ENCODE results near the gene PRR11.

DNA sequence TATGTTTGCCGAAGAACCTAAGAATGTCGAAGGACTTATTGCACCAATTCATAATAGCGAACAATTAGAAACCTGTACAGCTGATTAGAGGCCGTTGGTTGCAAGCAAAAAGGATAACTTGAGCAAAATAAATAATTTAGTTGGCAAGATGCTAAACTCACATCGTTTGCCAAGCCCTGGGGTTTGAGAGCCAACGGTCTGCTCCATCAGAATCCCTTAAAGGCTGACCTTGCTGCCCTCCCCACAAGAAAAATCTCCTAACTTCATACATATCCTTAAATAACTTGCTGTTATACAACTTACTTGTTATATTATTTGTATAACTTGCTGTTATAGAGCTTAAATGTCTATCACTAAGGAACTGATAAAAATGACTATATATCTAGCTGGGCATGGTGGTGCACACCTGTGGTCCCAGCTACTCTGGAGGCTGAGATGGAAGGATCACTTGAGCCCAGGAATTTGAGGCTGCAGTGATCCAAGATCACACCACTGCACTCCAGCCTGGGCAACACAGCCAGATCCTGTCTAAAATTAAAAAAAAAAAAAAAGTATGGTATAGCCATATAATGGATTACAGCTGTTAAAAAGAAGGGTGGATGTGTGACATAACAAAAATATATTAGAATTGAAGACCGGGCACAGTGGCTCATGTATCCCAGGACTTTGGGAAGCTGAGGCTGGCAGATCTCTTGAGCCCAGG is 47.0 kb upstream of the PRR11 start:
- TF ChIP-seq EP300 (IDR thresholded peaks at IDR 0.05; ENCODE audit: low read depth) (no peak), CTCF (IDR thresholded peaks at IDR 0.05) (no peak), POLR2A (IDR thresholded peaks at IDR 0.05) (no peak), POLR2AphosphoS5 (IDR thresholded peaks at IDR 0.05) (no peak)

All from transverse colon (tissue), 4 donors.